Measurements from ENCODE around the gene MAP4K2. TPM values are rescaled to one million over a fixed set of nuclear protein-coding genes. Genes with fewer than 3 reads are reported as not detected.

MAP4K2 gene
- total and polyA plus RNA-seq, 2 of the 4 experiments (the other 2 are of a cell fraction): 11.7 to 16.6 TPM

GRCh38 chr11:64813826-64814225 lies 10.8 kb upstream of the MAP4K2 start:
- ATAC-seq (ENCODE audit: low read depth) (no peak), DNase-seq (no peak)
- no TSS peak for BruUV-seq (replicated peaks)
- no peaks in the 10 kb centered on the region for H4K20me1 ChIP-seq (ENCODE audit: insufficient read depth, low read length)
- H3K4me1 ChIP-seq (ENCODE audit: control insufficient read depth, insufficient read depth, low read length): peaks cover 5% of the 10 kb centered on the region
- H2BK120ac ChIP-seq (ENCODE audit: low read depth, low read length): no peak overlapping the region
- peaks cover 5% of the 10 kb centered on the region; the same call in 1 of the 2 replicates for H3K9me1 ChIP-seq (ENCODE audit: insufficient read depth, low read length)
- H2AK5ac ChIP-seq (ENCODE audit: low read depth, low read length): no peak overlapping the region
- H3K9ac ChIP-seq (ENCODE audit: low read depth, low read length): no peak overlapping the region
- in situ Hi-C loops (cut with MboI; ENCODE audit: low sequenced_read_pairs) (no loop called here), intact Hi-C loops (cut with micrococcal nuclease) (no loop called here), dilution Hi-C loops (cut with HindIII; ENCODE audit: low sequenced_read_pairs, unreplicated experiment) (no loop called here)
- H4K5ac ChIP-seq (ENCODE audit: low read depth, low read length): no peak overlapping the region
- H2BK5ac ChIP-seq (ENCODE audit: low read depth, low read length, poor library complexity, severe bottlenecking): no peak overlapping the region
- no peak overlapping the region for H2BK15ac ChIP-seq (ENCODE audit: low read depth, low read length)
- peaks cover 0 to 14% of the 10 kb centered on the region in 2 experiments; a peak in 3 of 4 replicates for H3K79me1 ChIP-seq (ENCODE audit: low read depth in 1 of 2, low read length in 2 of 2)
- H4K91ac ChIP-seq (ENCODE audit: insufficient read depth, low read depth, low read length): no peak overlapping the region
- no peak overlapping the region for H3K56ac ChIP-seq (ENCODE audit: extremely low read depth, insufficient read depth, low read length)
- H4K8ac ChIP-seq (ENCODE audit: low read depth in 2 of 2, low read length in 2 of 2): no peak overlapping the region
- H2BK20ac ChIP-seq (ENCODE audit: low read depth, low read length): no peak overlapping the region
- no peak overlapping the region for H3K27ac ChIP-seq (ENCODE audit: insufficient read depth, low read length)
- no peak overlapping the region for H3K4me2 ChIP-seq (ENCODE audit: low read depth, low read length)
- ChIA-PET POLR2A (ENCODE audit: unreplicated experiment) (interaction anchor here (0.6 kb wide), 1 partner anchor 11 kb away, joined by 3 read pairs; no protein-coding TSS in a partner anchor), CTCF (no interaction called here)
- H2AK9ac ChIP-seq (replicated peaks; ENCODE audit: low read depth, low read length, poor library complexity): no peak overlapping the region
- H3K4me3 ChIP-seq (ENCODE audit: insufficient read depth, low read depth, low read length): no peak overlapping the region
- no CpG with 5 or more reads among the region's 5 CpGs for WGBS, 2 experiments (ENCODE audit: extremely low coverage in 2 of 2, insufficient read length in 1 of 2)
- TF ChIP-seq POLR2A (IDR thresholded peaks at IDR 0.05; ENCODE audit: low read depth, low read length) (no peak), FOS (IDR thresholded peaks at IDR 0.05; ENCODE audit: low read depth, low read length) (no peak), CTCF (conservative IDR thresholded peaks at IDR 0.05; ENCODE audit: low read depth, low read length) (no peak), NFE2L2 (IDR thresholded peaks at IDR 0.05; ENCODE audit: low read depth, low read length) (no peak), MAZ (IDR thresholded peaks at IDR 0.05; ENCODE audit: borderline replicate concordance, low read depth, low read length) (no peak), CEBPB (IDR thresholded peaks at IDR 0.05; ENCODE audit: low read depth, low read length) (no peak), MXI1 (IDR thresholded peaks at IDR 0.05; ENCODE audit: borderline replicate concordance, low read depth, low read length) (no peak), ELK1 (IDR thresholded peaks at IDR 0.05; ENCODE audit: borderline replicate concordance, low read depth, low read length) (no peak), USF2 (IDR thresholded peaks at IDR 0.05; ENCODE audit: low read depth, low read length) (no peak), CHD1 (IDR thresholded peaks at IDR 0.05; ENCODE audit: low read depth, low read length) (no peak), RAD21 (IDR thresholded peaks at IDR 0.05; ENCODE audit: low read length) (no peak), RFX5 (IDR thresholded peaks at IDR 0.05; ENCODE audit: low read depth, low read length) (no peak), RCOR1 (IDR thresholded peaks at IDR 0.05; ENCODE audit: insufficient replicate concordance, low read length) (no peak), BHLHE40 (IDR thresholded peaks at IDR 0.05; ENCODE audit: low read depth, low read length) (no peak), SMC3 (IDR thresholded peaks at IDR 0.05; ENCODE audit: low read depth, low read length) (no peak)
- H3K27me3 ChIP-seq (ENCODE audit: control insufficient read depth, insufficient read depth, low read length): no peaks in the 10 kb centered on the region; the same call in 1 of the 2 replicates
- H3K4ac ChIP-seq (ENCODE audit: low read depth, low read length): no peak overlapping the region
- H3K14ac ChIP-seq (replicated peaks; ENCODE audit: low read depth, low read length): no peak overlapping the region
- no peak overlapping the region for H3K18ac ChIP-seq (ENCODE audit: low read depth, low read length)
- no peaks in the 10 kb centered on the region for H3K36me3 ChIP-seq (ENCODE audit: control insufficient read depth, insufficient read depth, low read length)
- H3K23ac ChIP-seq (ENCODE audit: low read depth, low read length): no peak overlapping the region
- no peaks in the 10 kb centered on the region for H3K9me3 ChIP-seq (ENCODE audit: control insufficient read depth, insufficient read depth, low read length)
- H2AFZ ChIP-seq (replicated peaks; ENCODE audit: low read length, poor library complexity): no peak overlapping the region

Measured in IMR-90 (cell line).